Stimulated activated CD8-positive, alpha-beta memory T cell treated with anti-CD3 and anti-CD28 coated beads, Interleukin-15, amount 100 ng/mL, for 24 hours (primary cell): ENCODE measurements around the gene KCNMB2.
"Not testable (repeated sequence)": the region's sequence is repeated elsewhere in the genome, so short reads cannot be mapped to it uniquely, and the experiment has no call there.

ENCODE experiments used
- DNase-seq: peaks from one replicate; pipeline ENCODE4 v3.0.0-alpha.2; 2020; ENCODE audit warnings: low read depth

Gene KCNMB2

GRCh38 chr3:178703268-178703975 is 167.2 kb downstream of the KCNMB2 start:
- DNase-seq: no peak

- no peak for DNase-seq
Observed at GRCh38 chr3:178705925-178706324, 169.7 kb downstream of the KCNMB2 start.

DNA sequence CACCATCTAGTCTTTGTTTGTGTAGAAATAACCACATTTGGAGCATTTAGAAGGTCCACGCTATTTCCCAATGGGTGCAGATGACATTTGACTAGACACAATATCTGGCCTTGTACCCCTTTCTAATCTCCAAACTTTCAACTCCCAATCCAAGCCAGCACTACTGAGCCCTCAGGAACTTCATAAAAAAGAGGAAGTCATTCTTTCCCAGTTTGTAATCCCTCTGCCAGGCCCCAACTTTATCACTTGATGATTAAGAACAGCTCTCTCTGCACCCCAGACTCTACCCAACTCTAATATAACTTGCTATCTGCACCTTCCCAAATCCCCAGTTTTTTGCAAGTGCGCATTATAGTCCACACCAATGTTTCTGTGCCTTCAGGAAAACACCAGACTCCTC is 170.2 kb downstream of the KCNMB2 start:
- DNase-seq: no peak

GRCh38 chr3:178707311-178708031 is 171.2 kb downstream of the KCNMB2 start:
- no peak for DNase-seq

DNA sequence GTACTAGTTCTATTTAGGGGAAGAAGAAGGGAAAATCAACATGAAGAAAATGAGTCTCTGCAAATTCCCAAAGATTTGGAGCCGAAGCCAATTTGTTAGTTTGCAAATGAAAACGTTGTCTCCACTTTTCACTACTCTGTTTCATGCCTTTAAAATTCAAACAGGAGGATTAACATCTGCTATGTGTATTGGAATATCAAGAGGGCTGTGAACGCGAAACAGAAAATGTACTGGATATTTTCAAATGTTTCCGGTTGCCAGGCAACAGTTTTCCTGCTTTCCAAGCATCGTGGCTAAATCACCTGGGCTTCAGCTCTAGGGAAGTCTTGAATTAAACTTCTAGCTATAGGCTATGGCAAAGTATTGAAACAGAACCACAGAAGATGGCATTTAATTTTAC is 172.8 kb downstream of the KCNMB2 start:
- no peak for DNase-seq

- DNase-seq: no peak
Observed at GRCh38 chr3:178711753-178712152, 175.5 kb downstream of the KCNMB2 start.

- DNase-seq: no peak
Observed at GRCh38 chr3:178712247-178712646, 176.0 kb downstream of the KCNMB2 start.

- DNase-seq: no peak
Observed at GRCh38 chr3:178714925-178715832, 178.9 kb downstream of the KCNMB2 start.

- no peak for DNase-seq
Observed at GRCh38 chr3:178718995-178719635, 182.9 kb downstream of the KCNMB2 start.

DNA sequence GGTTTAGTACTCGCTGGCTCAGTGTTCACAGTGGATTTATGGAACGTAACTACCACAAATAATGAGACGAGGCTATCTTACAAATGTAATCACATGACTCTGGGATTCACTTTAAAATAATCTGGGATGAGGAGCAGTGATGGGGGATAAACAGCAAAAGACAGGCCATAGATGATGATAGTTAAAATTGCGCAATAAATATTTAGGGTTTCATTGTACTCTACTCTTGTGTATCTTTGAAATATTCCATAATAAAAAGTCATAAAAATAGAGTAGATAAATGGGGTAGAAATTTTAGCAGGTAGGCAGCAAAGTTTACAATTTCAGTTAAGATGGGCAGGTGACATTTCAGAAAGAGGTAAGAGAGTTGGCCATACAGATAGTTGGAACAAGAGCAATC is 196.6 kb downstream of the KCNMB2 start:
- DNase-seq: no peak

GRCh38 chr3:178735032-178735674 is 198.9 kb downstream of the KCNMB2 start:
- DNase-seq: no peak

DNA sequence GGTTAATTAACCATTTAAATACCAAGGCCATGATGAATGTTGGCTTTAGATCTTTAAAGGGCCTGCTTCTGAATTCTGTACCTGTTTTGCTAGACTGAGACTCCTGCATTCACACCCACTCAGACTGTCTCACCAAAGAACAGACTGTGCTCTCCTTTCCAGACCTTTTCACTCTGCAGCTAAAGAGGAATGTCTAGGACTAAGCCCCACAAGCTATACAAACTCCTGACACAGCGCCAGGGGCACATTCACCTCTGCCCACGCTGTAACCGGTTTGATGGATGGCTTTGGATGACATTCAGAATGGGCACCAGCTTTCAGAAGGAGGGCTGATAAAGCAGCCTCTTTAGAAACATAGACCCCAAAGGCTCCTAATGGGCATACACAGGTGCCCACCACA is 200.1 kb downstream of the KCNMB2 start:
- DNase-seq: no peak

DNA sequence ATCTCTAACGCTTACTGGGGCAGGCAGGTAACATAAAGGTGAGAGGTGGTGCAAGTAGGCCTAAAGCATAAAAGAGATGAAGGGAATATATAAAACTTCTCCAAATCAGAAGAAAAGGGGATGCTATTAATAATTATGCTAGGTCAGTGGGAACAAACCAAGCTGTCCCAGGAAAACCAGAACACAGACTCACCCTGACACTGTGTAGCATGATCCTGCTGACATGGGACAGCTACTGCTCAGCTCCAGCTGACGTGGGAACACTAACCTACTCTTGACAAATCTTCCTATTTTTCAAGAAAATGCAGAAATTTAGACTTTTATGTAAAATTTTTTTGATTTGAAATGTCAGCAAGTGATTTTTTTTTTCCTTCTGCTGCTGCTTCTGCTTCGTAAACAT is 203.5 kb downstream of the KCNMB2 start:
- DNase-seq: no peak

DNA sequence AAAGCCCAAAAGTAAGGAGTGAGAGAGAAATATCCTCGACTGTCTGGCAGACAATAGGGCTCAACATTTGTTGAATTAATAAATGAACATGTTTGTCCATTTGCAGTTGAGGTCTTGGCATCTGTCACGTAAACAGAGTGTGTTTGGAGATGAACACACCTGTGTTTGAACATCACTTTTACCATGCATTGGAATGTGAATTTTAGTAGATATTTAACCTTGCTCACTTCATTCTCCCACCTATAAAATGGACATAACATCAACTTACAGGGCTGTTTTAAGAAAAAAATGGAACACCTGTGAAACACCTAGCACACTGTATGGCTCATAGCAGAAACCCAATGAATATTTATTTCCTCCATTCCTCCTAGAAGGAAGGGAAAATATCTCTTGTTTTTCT is 204.8 kb downstream of the KCNMB2 start:
- DNase-seq: no peak

GRCh38 chr3:178743297-178743696 is 207.1 kb downstream of the KCNMB2 start:
- no peak for DNase-seq

GRCh38 chr3:178745861-178746655 is 209.8 kb downstream of the KCNMB2 start:
- DNase-seq: not testable (repeated sequence)

- DNase-seq: no peak
Observed at GRCh38 chr3:178748874-178749273, 212.6 kb downstream of the KCNMB2 start.

DNA sequence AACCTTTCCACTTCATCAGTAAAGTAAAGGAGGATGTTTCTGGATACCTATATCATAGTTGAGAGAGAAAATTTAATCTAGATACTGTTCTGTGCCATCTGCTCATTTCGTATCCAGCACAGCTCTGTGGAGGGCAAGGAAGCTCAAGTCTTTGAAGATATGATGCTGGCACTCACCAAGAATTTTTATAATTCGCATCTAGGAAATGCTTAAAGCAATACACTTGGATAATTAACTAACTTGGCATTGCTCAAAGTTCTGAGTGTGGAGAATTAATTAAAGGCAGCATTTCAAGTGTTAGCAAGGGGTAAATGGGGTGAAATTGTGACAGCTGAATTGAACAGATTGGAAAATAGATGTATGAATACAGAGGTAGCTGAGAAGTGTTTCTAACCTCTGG is 213.2 kb downstream of the KCNMB2 start:
- DNase-seq: no peak

GRCh38 chr3:178750639-178751300 is 214.5 kb downstream of the KCNMB2 start:
- DNase-seq: no peak

GRCh38 chr3:178752843-178753242 is 216.6 kb downstream of the KCNMB2 start:
- no peak for DNase-seq
